ENCODE results near the gene DRAXIN.

DRAXIN gene

GRCh38 chr1:11749203-11749689 lies 57.7 kb downstream of the DRAXIN start:
- Histone ChIP-seq H3K36me3 (replicated peaks; ENCODE audit: low read depth, low read length) (no peaks in the 10 kb centered on the region), H4K20me1 (ENCODE audit: insufficient read depth, low read length) (no peaks in the 10 kb centered on the region), H2AFZ (ENCODE audit: low read depth, low read length) (no peak overlapping the region), H3K27ac (ENCODE audit: low read length) (no peak overlapping the region), H3K27me3 (ENCODE audit: low read depth, low read length) (no peaks in the 10 kb centered on the region), H3K79me2 (ENCODE audit: low read length) (no peaks in the 10 kb centered on the region), H3K9ac (ENCODE audit: low read length) (no peak overlapping the region), H3K4me2 (ENCODE audit: low read length) (no peak overlapping the region), H3K9me3 (ENCODE audit: insufficient read depth, low read length) (no peaks in the 10 kb centered on the region), H3K4me1 (ENCODE audit: low read length) (no peaks in the 10 kb centered on the region), H3K4me3 (ENCODE audit: low read length) (no peak overlapping the region)
- TF ChIP-seq CTCF (IDR thresholded peaks at IDR 0.05; ENCODE audit: low read depth, low read length) = no peak
- TF ChIP-seq EZH2phosphoT487 (IDR thresholded peaks at IDR 0.05; ENCODE audit: low read depth) = no peak

GRCh38 chr1:11749996-11750395 lies 58.5 kb downstream of the DRAXIN start:
- Histone ChIP-seq H3K4me1 (ENCODE audit: low read length) (no peaks in the 10 kb centered on the region), H3K9me3 (ENCODE audit: insufficient read depth, low read length) (no peaks in the 10 kb centered on the region), H3K27ac (ENCODE audit: low read length) (no peak overlapping the region)

GRCh38 chr1:11751087-11751486 lies 59.6 kb downstream of the DRAXIN start:
- H3K27ac ChIP-seq (ENCODE audit: low read length) = no peak overlapping the region
- no peaks in the 10 kb centered on the region for H3K4me1 ChIP-seq (ENCODE audit: low read length)
- no peak for TF ChIP-seq CTCF (IDR thresholded peaks at IDR 0.05; ENCODE audit: low read depth, low read length)
- no peak for TF ChIP-seq EZH2phosphoT487 (IDR thresholded peaks at IDR 0.05; ENCODE audit: low read depth)
- no peaks in the 10 kb centered on the region for H3K36me3 ChIP-seq (replicated peaks; ENCODE audit: low read depth, low read length)
- no peak overlapping the region for H3K9ac ChIP-seq (ENCODE audit: low read length)
- no peak overlapping the region for H3K4me3 ChIP-seq (ENCODE audit: low read length)
- no peaks in the 10 kb centered on the region for H3K27me3 ChIP-seq (ENCODE audit: low read depth, low read length)
- no peaks in the 10 kb centered on the region for H3K79me2 ChIP-seq (ENCODE audit: low read length)
- H3K4me2 ChIP-seq (ENCODE audit: low read length) = no peak overlapping the region
- H4K20me1 ChIP-seq (ENCODE audit: insufficient read depth, low read length) = no peaks in the 10 kb centered on the region
- no peaks in the 10 kb centered on the region for H3K9me3 ChIP-seq (ENCODE audit: insufficient read depth, low read length)
- H2AFZ ChIP-seq (ENCODE audit: low read depth, low read length) = no peak overlapping the region

More at GRCh38 chr1:11749996-11750395, 58.5 kb downstream of the DRAXIN start:
- H2AFZ ChIP-seq (ENCODE audit: low read depth, low read length) = no peak overlapping the region
- H4K20me1 ChIP-seq (ENCODE audit: insufficient read depth, low read length) = no peaks in the 10 kb centered on the region
- H3K36me3 ChIP-seq (replicated peaks; ENCODE audit: low read depth, low read length) = no peaks in the 10 kb centered on the region
- no peak overlapping the region for H3K4me2 ChIP-seq (ENCODE audit: low read length)
- no peaks in the 10 kb centered on the region for H3K27me3 ChIP-seq (ENCODE audit: low read depth, low read length)
- H3K4me3 ChIP-seq (ENCODE audit: low read length) = no peak overlapping the region
- TF ChIP-seq EZH2phosphoT487 (IDR thresholded peaks at IDR 0.05; ENCODE audit: low read depth) = no peak
- TF ChIP-seq CTCF (IDR thresholded peaks at IDR 0.05; ENCODE audit: low read depth, low read length) = no peak
- H3K79me2 ChIP-seq (ENCODE audit: low read length) = no peaks in the 10 kb centered on the region
- H3K9ac ChIP-seq (ENCODE audit: low read length) = no peak overlapping the region

- Histone ChIP-seq H3K27ac (ENCODE audit: low read length) (no peak overlapping the region), H3K4me3 (ENCODE audit: low read length) (no peak overlapping the region), H3K4me1 (ENCODE audit: low read length) (no peaks in the 10 kb centered on the region), H3K9me3 (ENCODE audit: insufficient read depth, low read length) (no peaks in the 10 kb centered on the region), H3K9ac (ENCODE audit: low read length) (no peak overlapping the region), H3K36me3 (replicated peaks; ENCODE audit: low read depth, low read length) (no peaks in the 10 kb centered on the region), H3K4me2 (ENCODE audit: low read length) (no peak overlapping the region), H3K79me2 (ENCODE audit: low read length) (no peaks in the 10 kb centered on the region), H4K20me1 (ENCODE audit: insufficient read depth, low read length) (no peaks in the 10 kb centered on the region), H2AFZ (ENCODE audit: low read depth, low read length) (no peak overlapping the region), H3K27me3 (ENCODE audit: low read depth, low read length) (no peaks in the 10 kb centered on the region)
- TF ChIP-seq EZH2phosphoT487 (IDR thresholded peaks at IDR 0.05; ENCODE audit: low read depth) (no peak), CTCF (IDR thresholded peaks at IDR 0.05; ENCODE audit: low read depth, low read length) (no peak)
Measured at GRCh38 chr1:11752359-11753088, 61.0 kb downstream of the DRAXIN start.
